ENCODE measurements around the gene ZBED2.

GRCh38 chr3:111568355-111568754 is 26.8 kb downstream of the ZBED2 start:
- TF ChIP-seq POLR2AphosphoS5 (IDR thresholded peaks at IDR 0.05; ENCODE audit: insufficient read depth in 1 of 2, low read depth in 1 of 2) (no peak), CTCF (IDR thresholded peaks at IDR 0.05) (no peak)

Data from vagina (tissue), 2 donors.